M059J (cell line): ENCODE results near the gene SMAD5. TPM values are rescaled to one million over a fixed set of nuclear protein-coding genes. Genes with fewer than 3 reads are reported as not detected.

ENCODE experiments used
- DNase-seq: peaks from one replicate; pipeline ENCODE4 v3.0.0-alpha.2; 2012; ENCODE audit warnings: low read depth
- total RNA-seq: library from RNA; depleted of rRNA; stranded (reverse); fragments of >200 nt; shearing (Covaris generic); gene quantifications from 2 replicates; pipeline ENCODE4 v1.2.3, GENCODE V29; 2014

Gene SMAD5
- total RNA-seq, 1 experiment from 2014 or later, result 42.6 TPM

DNA sequence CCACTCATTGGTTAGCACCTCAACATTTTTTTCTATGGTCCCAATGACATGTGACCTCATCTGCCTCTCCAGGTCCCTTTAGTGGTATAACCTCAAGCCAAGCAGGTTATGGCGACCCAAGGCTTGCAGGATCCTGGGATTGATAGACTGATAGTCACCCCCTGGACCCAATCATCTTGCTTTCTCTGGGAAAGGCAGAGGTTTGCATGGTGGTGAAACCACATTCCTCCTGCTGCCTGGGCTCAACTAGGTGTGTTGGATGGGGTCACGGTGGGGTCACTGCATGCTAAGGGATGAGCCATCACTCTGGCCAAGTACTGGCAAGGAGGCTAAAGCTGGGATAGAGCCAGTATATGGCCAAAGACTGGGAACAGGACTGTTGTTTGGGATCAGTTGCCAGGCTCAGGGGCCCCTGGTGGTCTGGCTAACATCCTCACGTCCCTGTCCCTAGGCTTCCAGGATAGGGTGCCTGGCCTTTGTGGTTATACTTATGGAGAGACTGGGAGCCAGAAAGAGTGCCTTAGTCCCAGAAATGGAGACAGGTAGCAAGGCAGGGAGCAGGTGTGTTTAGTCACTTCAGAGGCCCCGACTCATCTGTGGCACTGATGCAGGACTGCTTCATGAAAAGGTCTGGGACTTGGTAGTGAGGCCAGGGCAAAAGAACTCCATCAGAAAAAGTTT is 65.0 kb downstream of the SMAD5 start:
- DNase-seq, result peak; percentile 40

DNA sequence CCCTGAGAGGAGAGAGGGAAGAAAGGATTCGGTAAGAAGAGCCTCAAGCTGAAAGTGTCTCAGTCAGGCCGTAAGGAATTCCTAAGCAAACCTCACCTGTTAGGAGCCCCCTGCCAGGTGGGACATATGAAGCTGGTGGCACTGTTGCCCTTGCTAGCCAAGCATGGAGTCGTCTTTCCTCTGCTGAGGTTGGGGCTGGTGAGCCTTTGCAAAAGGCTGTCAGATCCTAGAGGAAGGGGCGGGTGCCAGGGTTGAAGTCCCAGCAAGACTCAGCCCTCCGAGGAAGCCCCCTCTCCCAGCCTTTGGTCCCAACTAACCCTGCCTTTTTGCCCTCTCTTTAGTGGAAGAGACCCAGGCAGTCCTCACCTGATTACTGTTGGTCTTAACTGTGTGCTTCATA is 65.8 kb downstream of the SMAD5 start:
- DNase-seq, result no peak

GRCh38 chr5:136199408-136199807 is 66.8 kb downstream of the SMAD5 start:
- DNase-seq, result no peak

DNA sequence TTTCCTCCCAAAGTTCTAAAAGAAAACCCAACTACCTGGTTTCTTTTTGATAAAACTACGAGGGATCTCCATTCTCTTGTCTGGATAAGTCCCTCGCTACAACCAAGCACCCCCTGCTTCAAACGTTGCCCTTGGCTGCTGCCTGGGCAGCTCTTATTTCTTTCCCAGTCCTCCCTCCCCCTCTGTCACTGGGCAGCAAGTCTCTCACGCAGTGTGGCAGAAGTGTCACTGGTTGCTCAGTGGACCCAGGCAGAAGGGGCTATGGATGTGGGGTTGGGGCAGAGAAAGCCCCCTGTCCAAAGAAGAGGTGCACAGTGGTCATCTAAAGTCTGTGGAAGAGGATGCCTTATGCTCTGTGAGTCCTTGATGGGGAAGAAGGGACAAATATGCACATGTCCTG is 67.5 kb downstream of the SMAD5 start:
- DNase-seq, result no peak

DNA sequence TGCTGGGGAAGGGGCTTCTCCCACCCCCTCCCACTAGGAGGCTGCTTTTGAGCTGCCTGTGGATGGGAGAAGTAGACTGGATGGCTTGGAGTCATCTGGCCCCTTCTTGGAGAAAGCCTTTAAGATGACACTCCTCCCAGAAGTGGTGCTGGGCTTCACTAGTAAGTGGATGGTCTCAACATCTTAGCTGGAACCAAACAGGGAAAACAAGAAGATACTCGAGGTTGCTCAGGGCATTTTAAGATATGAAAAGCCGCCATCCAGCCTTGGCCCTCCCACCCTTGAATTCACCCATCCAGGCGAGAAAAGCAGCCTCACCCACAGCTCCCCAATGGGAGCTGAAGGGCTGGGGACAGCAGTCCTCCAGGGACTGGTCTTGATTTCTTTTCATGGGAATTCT is 68.1 kb downstream of the SMAD5 start:
- DNase-seq, result no peak

GRCh38 chr5:136201870-136202269 is 69.2 kb downstream of the SMAD5 start:
- DNase-seq, result no peak

GRCh38 chr5:136202469-136203205 is 70.0 kb downstream of the SMAD5 start:
- no peak for DNase-seq

- no peak for DNase-seq
Observed at GRCh38 chr5:136203303-136203922, 70.8 kb downstream of the SMAD5 start.

- peak; percentile 10 for DNase-seq
Observed at GRCh38 chr5:136205061-136205702, 72.5 kb downstream of the SMAD5 start.

GRCh38 chr5:136205941-136206340 is 73.3 kb downstream of the SMAD5 start:
- DNase-seq, result no peak

DNA sequence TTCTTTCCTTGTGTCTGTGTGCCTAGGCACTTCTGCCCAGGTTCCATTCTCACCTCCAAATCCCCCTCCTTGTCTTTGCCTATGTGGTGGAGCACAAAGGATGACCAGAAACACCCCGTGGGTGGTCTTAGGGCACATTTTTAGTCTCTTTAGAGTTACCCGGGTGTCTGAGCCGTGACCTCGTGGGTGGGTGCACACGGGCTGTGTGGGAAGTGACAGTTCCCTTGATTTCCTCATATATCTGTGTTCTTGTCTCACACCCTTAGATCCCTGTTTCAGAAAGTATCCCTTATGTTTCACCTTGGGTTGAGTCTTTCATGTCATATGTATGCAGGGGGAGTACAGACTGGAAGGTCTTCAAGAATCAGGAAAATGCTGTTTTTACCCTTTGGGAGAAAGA is 73.7 kb downstream of the SMAD5 start:
- DNase-seq, result no peak

GRCh38 chr5:136207631-136208030 is 75.0 kb downstream of the SMAD5 start:
- DNase-seq, result no peak

DNA sequence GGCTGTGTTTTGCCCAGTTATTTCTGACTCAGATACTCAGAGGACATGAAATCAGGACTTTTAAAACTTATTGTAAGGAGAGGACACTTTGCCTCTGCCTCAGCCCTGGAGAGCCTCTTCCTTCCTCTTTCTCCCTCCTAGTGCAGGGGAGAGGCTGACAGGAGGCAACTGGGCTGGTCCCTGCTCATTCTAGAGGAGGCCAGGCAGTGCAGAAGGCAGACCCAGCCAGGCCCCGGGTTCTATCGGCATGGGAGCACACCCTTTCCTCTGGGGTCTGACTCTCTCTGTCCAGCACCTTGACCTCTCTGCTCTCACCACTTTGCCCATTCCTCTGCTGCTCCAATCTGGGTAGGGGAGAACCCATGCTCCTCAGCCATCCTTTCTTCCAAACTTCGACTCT is 76.3 kb downstream of the SMAD5 start:
- DNase-seq, result no peak

DNA sequence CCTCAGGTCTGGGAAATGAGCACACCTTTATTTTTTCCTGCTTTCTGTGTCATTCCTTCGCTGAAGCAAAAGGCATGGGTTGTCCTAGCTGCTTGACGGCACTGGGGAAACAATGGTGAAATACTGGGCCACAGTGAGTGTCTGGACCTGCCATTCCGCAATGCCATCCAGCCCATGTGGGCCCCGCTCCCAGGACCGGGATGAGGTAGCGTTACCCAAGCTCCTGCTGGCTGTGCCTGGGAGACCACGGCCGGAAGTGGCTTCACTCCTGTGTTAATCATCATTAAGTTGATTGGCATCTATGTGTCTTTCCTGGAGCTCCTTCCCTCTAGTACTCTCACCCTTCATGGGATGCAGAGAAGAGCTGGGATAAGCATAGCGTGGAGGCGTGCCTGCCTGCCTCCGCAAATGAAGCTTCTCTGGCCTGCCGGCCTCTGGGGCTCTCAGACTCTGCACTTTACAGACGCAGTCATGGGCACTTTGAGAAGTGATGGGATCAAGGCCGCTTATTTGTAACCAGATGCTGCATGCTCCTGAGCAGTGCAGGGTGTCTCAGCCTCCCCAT is 76.8 kb downstream of the SMAD5 start:
- DNase-seq, result no peak

DNA sequence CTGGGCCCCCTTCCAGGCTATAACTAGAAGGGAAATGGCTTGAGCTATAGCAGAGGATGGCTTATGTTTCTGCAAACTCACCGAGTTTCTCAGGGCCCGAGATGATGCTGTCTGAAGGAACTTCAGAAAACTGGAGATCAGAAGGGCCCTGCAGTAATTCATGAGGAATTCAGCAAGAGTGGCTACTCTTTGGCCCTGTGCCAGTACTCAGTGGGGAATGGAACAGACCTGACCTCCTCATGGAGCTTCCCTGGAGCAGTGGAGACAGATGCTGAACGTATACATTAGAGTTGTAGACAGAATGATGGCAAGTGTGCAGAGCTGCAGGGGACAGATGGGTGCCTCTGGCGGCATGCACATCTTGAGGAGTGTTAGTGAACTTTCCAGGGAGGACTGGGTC is 77.6 kb downstream of the SMAD5 start:
- peak; percentile 8 for DNase-seq

DNA sequence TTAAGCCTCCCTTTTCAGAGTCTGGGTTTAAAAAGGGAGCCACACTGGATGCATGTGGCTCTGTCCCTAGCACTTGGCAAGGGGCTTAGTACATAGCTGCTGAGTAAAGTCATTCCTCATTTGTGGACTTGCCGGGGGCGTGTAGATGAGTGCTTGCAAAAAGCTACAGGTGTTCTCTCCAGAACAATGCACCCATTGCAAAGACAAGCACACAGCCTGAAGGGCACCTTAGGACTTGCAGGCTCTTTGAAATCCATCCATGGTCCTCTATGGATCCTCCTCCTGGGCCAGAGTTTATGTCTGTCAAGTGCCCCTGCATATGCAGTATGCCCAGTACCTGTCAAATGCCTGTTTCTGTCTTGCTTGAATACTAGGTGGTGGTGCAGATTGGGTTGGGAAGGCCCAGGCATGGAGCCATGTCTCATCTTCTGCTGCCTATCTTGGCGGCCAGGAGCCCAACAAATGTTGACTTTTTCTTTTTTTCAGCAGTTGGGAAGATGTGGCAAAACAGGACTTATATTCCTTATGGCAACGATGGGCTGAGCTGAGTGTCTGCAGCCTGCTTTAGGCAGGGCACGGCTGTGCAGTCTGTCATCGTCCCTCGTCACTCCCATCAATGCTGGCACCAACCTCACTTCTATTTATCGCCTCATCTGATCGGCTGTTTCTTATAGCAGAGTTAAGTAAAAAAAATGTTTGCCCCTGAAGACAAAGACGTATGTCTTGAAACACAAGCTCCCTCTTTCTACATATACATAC is 78.8 kb downstream of the SMAD5 start:
- no peak for DNase-seq

DNA sequence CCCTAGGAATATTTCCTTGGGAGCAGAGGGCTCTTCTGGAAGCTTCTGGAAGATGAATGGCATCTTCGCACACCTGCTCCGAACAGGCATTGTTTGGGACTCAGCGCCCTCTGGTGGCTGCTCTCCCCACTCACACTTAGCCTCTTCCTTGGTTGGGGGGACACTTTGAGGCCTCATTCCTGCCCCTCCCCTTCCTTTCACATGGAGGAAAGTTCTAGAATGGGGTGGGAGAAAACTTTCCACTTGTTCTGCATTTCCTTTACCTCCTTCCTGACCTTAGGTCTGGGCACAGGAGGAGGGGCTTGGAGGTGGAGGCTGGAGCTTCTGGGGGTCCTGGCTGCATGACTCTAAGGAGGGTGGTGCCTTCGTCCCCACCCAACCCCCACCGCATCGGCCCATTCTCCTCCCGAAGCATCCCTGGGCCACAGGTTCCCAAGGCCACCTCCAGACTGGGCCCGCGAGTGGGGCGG is 79.6 kb downstream of the SMAD5 start:
- peak; percentile 40 for DNase-seq

DNA sequence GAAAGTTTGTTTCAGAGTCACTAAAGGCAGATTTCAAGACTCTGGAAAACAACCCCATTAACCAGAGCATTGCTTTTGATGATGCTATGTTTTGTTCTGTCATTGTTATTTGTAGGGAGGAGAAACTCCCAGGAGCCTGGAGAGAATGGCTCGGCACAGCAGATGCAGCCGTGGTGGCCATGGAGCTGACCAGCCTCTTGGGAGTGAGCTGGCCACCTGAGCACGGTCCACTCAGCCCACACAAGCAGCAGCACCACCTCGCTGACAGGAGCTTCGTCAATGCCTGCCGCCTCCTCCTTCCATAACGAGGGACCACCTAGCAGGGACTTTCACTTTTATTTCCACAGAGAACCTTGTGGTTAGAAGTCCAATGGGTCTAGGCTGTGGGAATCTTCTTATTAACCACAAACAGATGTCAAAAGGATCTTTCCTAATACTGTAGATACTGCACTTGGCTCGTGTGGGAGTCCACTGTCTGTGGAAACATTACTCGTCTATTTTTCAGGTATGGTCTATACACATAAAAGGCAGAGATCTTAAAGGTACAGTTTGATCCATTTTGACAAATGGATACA is 81.4 kb downstream of the SMAD5 start:
- no peak for DNase-seq

GRCh38 chr5:136215812-136216211 is 83.2 kb downstream of the SMAD5 start:
- DNase-seq, result no peak

DNA sequence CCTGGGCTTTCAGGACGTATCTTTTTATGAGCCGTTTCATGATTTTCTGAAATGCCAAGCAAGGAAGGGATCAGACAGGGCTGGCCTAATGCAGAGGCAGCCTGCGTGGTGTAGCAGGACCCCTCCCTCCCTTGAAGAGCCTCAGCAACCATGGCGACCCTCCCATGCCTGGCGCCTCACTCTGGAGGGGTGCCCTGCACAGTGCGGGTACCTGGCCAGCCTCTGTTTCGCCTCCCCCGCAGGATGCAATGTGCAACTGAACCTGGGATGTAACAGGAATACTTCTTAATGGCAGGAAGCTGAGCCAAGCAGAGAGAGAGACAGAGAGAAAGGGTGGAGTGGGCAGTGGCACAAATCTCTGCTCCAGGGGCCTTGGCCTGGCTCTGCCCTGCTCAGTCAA is 83.6 kb downstream of the SMAD5 start:
- DNase-seq, result no peak

DNA sequence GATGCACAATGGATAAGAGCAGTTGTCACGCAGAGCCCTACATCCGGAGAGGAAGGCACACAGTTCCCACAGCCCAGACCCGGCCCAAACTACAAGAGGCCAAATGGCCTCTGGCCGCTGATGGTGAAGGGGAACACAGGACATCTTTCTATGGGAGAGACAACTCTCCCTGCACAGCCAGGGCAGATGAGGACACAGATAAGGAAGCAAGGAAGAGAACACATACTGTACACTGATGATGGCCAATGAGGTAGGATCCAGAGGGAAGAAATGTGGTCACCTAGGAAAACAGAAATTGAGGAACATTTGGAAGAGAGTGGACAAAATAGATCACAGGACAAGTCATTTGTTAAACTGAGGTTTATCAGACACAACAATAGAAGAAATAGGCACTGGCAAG is 88.7 kb downstream of the SMAD5 start:
- no peak for DNase-seq
